GM23338 (cell line): ENCODE data around the gene SLC9A9.

Experiments used
- CREB1 ChIP-seq: fragments of 250-450 bp; sonication (Bioruptor Pico); IDR thresholded peaks from 2 replicates; pipeline ENCODE4 v1.5.0; 2020; ENCODE audit warnings: low read depth, mild to moderate bottlenecking, moderate library complexity
- EZH2 ChIP-seq: fragments of 200-600 bp; sonication (generic); IDR thresholded peaks from one replicate; pipeline ENCODE4 v1.8.0; 2017; ENCODE audit warnings: antibody characterized with exemption, mild to moderate bottlenecking, low read depth; ENCODE audit not compliant: unreplicated experiment
- EZH2phosphoT487 ChIP-seq: fragments of 200-600 bp; sonication (generic); IDR thresholded peaks from one replicate; pipeline ENCODE4 v1.8.1; 2018; ENCODE audit warnings: antibody characterized with exemption; ENCODE audit not compliant: unreplicated experiment
- JUNB ChIP-seq: IDR thresholded peaks from one replicate; pipeline ENCODE4 v1.6.1; 2016; ENCODE audit warnings: antibody characterized with exemption; ENCODE audit not compliant: unreplicated experiment
- NANOG ChIP-seq: IDR thresholded peaks from 2 replicates; pipeline ENCODE4 v1.6.1; 2016; ENCODE audit warnings: antibody characterized with exemption, borderline replicate concordance
- POLR2AphosphoS5 ChIP-seq: IDR thresholded peaks from 2 replicates; pipeline ENCODE4 v1.6.1; 2016; ENCODE audit warnings: antibody characterized with exemption, low read depth
- ZNF331 ChIP-seq: fragments of 250-450 bp; sonication (Bioruptor Pico); IDR thresholded peaks from 2 replicates; pipeline ENCODE4 v1.5.0; 2020; ENCODE audit warnings: low read depth, mild to moderate bottlenecking, moderate library complexity
- TF ChIP-seq, protein P1 (sequence below), 2 experiments: fragments of 200-600 bp in 1 of 2; sonication (generic) in 1 of 2; conservative IDR thresholded peaks; 2 replicates each; pipeline versions ENCODE4 v1.5.1 to v1.6.1; 2016 to 2017; ENCODE audit warnings: antibody characterized with exemption in 2 of 2, low read depth in 2 of 2, mild to moderate bottlenecking in 2 of 2, moderate library complexity in 1 of 2
- TF ChIP-seq, protein P2 (sequence below): IDR thresholded peaks from one replicate; pipeline ENCODE4 v1.6.1; 2018; ENCODE audit warnings: antibody characterized with exemption; ENCODE audit not compliant: unreplicated experiment

DNA sequence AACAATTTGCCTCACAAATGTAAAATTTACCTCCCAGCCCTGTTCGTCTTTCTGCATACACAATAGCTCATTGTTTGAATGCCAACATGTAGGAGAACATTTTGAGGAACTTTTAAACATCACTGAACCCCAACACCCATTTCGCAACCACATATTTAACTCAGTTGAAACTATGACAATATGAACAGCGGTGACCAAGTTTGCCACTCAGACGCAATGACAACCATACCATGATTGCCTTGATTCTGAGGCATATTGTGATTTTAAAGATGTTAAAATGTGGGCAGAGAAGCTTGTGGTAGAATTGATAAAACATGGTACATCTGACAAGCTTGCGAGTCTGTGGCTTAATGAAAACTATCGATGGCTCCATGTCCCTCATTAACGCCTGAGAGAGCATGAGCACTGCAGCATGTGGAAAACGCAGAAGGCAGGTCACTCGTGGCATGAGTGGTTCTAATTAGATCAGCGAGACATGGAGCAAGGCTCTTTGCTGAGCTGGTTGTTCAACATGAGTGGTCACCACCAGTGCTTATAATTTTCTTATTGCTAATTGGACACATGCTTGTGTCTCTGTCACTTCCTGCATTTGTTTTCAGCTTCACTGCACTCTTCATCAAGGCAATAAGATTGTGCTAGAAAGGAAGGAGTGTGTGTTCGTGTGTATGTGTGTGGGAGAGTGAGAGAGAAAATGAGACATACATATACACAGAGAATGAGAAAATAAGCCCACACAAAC, 611.9 kb downstream of the SLC9A9 start:
- TF ChIP-seq JUNB (no peak), EZH2 (no peak), ZNF331 (no peak), CREB1 (no peak), EZH2phosphoT487 (no peak), POLR2AphosphoS5 (no peak), NANOG (no peak)
- TF ChIP-seq, protein P1, sequence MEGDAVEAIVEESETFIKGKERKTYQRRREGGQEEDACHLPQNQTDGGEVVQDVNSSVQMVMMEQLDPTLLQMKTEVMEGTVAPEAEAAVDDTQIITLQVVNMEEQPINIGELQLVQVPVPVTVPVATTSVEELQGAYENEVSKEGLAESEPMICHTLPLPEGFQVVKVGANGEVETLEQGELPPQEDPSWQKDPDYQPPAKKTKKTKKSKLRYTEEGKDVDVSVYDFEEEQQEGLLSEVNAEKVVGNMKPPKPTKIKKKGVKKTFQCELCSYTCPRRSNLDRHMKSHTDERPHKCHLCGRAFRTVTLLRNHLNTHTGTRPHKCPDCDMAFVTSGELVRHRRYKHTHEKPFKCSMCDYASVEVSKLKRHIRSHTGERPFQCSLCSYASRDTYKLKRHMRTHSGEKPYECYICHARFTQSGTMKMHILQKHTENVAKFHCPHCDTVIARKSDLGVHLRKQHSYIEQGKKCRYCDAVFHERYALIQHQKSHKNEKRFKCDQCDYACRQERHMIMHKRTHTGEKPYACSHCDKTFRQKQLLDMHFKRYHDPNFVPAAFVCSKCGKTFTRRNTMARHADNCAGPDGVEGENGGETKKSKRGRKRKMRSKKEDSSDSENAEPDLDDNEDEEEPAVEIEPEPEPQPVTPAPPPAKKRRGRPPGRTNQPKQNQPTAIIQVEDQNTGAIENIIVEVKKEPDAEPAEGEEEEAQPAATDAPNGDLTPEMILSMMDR (conservative IDR thresholded peaks at IDR 0.05; ENCODE audit: low read depth in 2 of 2), result no peak
- TF ChIP-seq, protein P2, sequence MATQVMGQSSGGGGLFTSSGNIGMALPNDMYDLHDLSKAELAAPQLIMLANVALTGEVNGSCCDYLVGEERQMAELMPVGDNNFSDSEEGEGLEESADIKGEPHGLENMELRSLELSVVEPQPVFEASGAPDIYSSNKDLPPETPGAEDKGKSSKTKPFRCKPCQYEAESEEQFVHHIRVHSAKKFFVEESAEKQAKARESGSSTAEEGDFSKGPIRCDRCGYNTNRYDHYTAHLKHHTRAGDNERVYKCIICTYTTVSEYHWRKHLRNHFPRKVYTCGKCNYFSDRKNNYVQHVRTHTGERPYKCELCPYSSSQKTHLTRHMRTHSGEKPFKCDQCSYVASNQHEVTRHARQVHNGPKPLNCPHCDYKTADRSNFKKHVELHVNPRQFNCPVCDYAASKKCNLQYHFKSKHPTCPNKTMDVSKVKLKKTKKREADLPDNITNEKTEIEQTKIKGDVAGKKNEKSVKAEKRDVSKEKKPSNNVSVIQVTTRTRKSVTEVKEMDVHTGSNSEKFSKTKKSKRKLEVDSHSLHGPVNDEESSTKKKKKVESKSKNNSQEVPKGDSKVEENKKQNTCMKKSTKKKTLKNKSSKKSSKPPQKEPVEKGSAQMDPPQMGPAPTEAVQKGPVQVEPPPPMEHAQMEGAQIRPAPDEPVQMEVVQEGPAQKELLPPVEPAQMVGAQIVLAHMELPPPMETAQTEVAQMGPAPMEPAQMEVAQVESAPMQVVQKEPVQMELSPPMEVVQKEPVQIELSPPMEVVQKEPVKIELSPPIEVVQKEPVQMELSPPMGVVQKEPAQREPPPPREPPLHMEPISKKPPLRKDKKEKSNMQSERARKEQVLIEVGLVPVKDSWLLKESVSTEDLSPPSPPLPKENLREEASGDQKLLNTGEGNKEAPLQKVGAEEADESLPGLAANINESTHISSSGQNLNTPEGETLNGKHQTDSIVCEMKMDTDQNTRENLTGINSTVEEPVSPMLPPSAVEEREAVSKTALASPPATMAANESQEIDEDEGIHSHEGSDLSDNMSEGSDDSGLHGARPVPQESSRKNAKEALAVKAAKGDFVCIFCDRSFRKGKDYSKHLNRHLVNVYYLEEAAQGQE, result no peak
